Activated CD8-positive, alpha-beta T cell treated with anti-CD3 and anti-CD28 coated beads for 36 hours (primary cell): ENCODE results near the gene PABPN1. TPM values are rescaled to one million over a fixed set of nuclear protein-coding genes. Genes with fewer than 3 reads are reported as not detected.
A peak's percentile ranks its signal among the peaks of the same experiment; 100 is the strongest.

ENCODE experiments used
- ATAC-seq: fragments of 200-7000 bp; cut with Tn5 transposase; one replicate; pipeline ENCODE4 v1.10.0; 2021; ENCODE audit warnings: mild to moderate bottlenecking, moderate library complexity
- CTCF ChIA-PET: fragments of 350-600 bp; sonication (Branson Sonifier 250); formaldehyde crosslinking; loops from one replicate; lab custom pipeline; 2021; ENCODE audit warnings: antibody characterized with exemption; lab: Charles Lee
- POLR2A ChIA-PET: fragments of 350-600 bp; sonication (Branson Sonifier 250); formaldehyde crosslinking; loops from one replicate; lab custom pipeline; 2021; ENCODE audit warnings: antibody characterized with exemption; lab: Charles Lee
- DNase-seq: peaks from one replicate; pipeline ENCODE4 v3.0.0-alpha.2; 2020
- H3K27ac Mint-ChIP-seq: one replicate; pipeline ENCODE4 v1.8.0; 2021; ENCODE audit warnings: mild to moderate bottlenecking, mixed read lengths
- H3K27me3 Mint-ChIP-seq: one replicate; pipeline ENCODE4 v1.8.0; 2021; ENCODE audit warnings: mixed read lengths
- H3K36me3 Mint-ChIP-seq: one replicate; pipeline ENCODE4 v1.8.0; 2021; ENCODE audit warnings: low read depth, mixed read lengths
- H3K4me1 Mint-ChIP-seq: one replicate; pipeline ENCODE4 v1.8.0; 2021; ENCODE audit warnings: low read depth, mixed read lengths
- H3K4me3 Mint-ChIP-seq: one replicate; pipeline ENCODE4 v1.8.0; 2021; ENCODE audit warnings: mild to moderate bottlenecking, moderate library complexity, mixed read lengths
- H3K9me3 Mint-ChIP-seq: one replicate; pipeline ENCODE4 v1.8.0; 2021; ENCODE audit warnings: mixed read lengths
- CTCF ChIP-seq: fragments of 200-600 bp; IDR thresholded peaks from one replicate; pipeline ENCODE4 v1.8.0; 2022; ENCODE audit warnings: antibody characterized with exemption, mild to moderate bottlenecking
- intact Hi-C: fragments of 100-400 bp; cut with micrococcal nuclease; formaldehyde crosslinking; loops from one replicate; pipeline ENCODE4 v1.10.0; 2022
- total RNA-seq, 2 experiments: library from RNA; stranded (reverse); gene quantifications; one replicate each; pipeline ENCODE4 v1.2.3, GENCODE V29; 2021

Gene PABPN1
- total RNA-seq, 2 experiments from 2014 or later: 258 to 260 TPM

GRCh38 chr14:23319746-23320583 is 1.3 kb upstream of the PABPN1 start:
- Mint-ChIP-seq H3K4me1 (peaks cover 20% of the 10 kb centered on the region), H3K27ac (peak overlapping the region; percentile 95), H3K4me3 (peak overlapping the region; percentile 95), H3K9me3 (no peaks in the 10 kb centered on the region), H3K36me3 (peaks cover 30% of the 10 kb centered on the region), H3K27me3 (no peaks in the 10 kb centered on the region)
- POLR2A ChIA-PET: interaction anchor here (0.6 to 7.5 kb wide), 9 partner anchors 10 to 775 kb away, joined by 3 to 139 read pairs (median 6); partner anchors contain the start of genes BCL2L2, HOMEZ and PPP1R3E
- DNase-seq (no peak), ATAC-seq (no peak)
- CTCF ChIA-PET: interaction anchor here (0.7 to 7.4 kb wide), 15 partner anchors 8 to 251 kb away, joined by 3 to 78 read pairs (median 5); partner anchors contain the start of genes CMTM5, HOMEZ and PPP1R3E
- intact Hi-C loops: loop anchor here (2.0 to 5.0 kb wide), 3 partner anchors 19 to 242 kb away; partner anchors contain the start of gene HOMEZ
- no peak for TF ChIP-seq CTCF

DNA sequence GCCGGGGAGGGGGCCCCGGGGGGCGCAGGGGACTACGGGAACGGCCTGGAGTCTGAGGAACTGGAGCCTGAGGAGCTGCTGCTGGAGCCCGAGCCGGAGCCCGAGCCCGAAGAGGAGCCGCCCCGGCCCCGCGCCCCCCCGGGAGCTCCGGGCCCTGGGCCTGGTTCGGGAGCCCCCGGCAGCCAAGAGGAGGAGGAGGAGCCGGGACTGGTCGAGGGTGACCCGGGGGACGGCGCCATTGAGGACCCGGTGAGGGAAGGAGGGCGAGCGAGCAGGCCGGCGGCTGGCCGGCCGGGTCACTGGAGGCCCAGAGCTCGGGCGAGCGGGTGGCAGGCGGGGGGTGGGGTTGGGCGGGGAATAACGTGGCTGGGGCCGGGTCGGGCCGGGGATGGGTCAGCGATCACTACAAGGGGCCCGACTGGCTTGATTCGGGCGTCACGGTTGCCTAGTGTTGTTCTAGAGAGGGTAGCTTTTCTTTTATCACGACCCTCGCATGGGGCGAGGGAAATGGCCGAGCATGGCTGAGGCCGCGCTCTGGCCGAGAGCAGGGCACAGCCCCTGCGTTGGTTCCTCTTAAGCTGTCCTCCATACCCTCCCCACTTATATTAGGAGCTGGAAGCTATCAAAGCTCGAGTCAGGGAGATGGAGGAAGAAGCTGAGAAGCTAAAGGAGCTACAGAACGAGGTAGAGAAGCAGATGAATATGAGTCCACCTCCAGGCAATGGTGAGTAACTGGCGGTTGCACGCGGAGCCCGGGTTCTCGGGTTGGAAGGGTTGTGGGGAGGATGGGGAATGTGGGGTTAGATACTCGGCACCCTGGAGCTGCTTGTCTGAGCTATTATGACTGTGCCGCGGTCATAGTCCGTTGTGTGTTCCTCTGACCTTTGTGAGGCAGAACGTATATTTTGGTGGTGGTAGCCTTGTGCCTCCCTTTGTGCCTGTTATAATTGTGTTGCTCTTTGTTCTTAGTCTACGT is 603 bp downstream of the PABPN1 start:
- peak overlapping the region; percentile 95 for H3K4me3 Mint-ChIP-seq
- H3K27me3 Mint-ChIP-seq: no peaks in the 10 kb centered on the region
- no peaks in the 10 kb centered on the region for H3K9me3 Mint-ChIP-seq
- ATAC-seq (peak; percentile 5), DNase-seq (peak; percentile 81)
- POLR2A ChIA-PET: interaction anchor here (0.6 to 7.5 kb wide), 22 partner anchors 10 to 316 kb away, joined by 3 to 139 read pairs (median 6); partner anchors contain the start of genes ACIN1, BCL2L2, C14orf119 and HOMEZ
- H3K36me3 Mint-ChIP-seq: peaks cover 38% of the 10 kb centered on the region
- peak overlapping the region; percentile 85 for H3K27ac Mint-ChIP-seq
- CTCF ChIA-PET: interaction anchor here (0.7 to 7.4 kb wide), 21 partner anchors 11 to 238 kb away, joined by 3 to 78 read pairs (median 5); partner anchors contain the start of genes CMTM5, HOMEZ and PPP1R3E
- intact Hi-C loops: loop anchor here (2.0 to 5.0 kb wide), 4 partner anchors 21 to 240 kb away; partner anchors contain the start of genes HOMEZ and NGDN
- H3K4me1 Mint-ChIP-seq: peaks cover 24% of the 10 kb centered on the region
- TF ChIP-seq CTCF: no peak

DNA sequence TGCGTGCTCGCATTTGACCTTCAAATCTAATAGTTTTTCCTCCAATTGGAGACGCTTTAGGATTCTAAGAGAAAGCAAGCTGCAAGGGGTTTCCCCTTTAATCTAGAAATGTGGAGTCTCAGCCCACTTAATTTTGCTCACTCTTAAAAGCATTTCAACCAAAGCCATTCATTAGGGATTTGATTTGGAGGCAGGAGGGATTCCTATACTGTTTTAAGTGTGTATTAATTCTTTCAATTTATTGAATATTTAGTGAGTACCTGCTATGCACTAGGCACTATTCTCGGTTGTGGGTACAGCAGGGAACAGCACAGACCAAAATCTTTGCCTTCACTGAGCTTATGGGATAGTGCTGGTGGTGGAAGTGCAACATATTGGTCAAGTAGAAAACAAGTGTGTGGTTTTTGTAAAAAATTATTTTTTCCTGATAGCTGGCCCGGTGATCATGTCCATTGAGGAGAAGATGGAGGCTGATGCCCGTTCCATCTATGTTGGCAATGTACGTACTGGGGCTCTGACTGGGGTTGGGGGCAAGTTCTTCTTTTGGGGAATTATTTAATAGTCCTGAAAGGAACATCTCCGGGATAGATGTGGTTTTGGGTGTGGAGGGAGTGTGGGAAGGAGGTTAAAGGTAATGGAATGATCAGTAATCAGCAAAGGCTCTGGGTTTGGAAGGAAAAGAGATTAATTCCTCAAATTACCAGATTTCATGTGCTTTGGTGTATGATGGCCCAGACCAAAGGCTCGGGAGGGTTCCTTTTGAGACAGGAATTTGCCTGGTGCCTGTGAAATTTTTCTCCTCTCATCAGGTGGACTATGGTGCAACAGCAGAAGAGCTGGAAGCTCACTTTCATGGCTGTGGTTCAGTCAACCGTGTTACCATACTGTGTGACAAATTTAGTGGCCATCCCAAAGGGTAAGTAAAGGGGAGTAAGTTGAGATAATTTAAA is 1.6 kb downstream of the PABPN1 start:
- POLR2A ChIA-PET: interaction anchor here (0.6 to 7.5 kb wide), 16 partner anchors 13 to 244 kb away, joined by 3 to 139 read pairs (median 6); partner anchors contain the start of genes ACIN1, BCL2L2, C14orf119 and HOMEZ
- H3K4me3 Mint-ChIP-seq: peak overlapping the region; percentile 95
- no peak for ATAC-seq

More for the DNA sequence above, 1.6 kb downstream of the PABPN1 start:
- DNase-seq: no peak
- H3K36me3 Mint-ChIP-seq: peaks cover 38% of the 10 kb centered on the region
- H3K27me3 Mint-ChIP-seq: no peaks in the 10 kb centered on the region
- peak overlapping the region; percentile 85 for H3K27ac Mint-ChIP-seq
- intact Hi-C loops: loop anchor here (2.0 to 5.0 kb wide), 3 partner anchors 36 to 239 kb away; partner anchors contain the start of genes HOMEZ and NGDN
- no peaks in the 10 kb centered on the region for H3K9me3 Mint-ChIP-seq
- CTCF ChIA-PET: interaction anchor here (0.9 to 7.4 kb wide), 9 partner anchors 20 to 254 kb away, joined by 3 to 78 read pairs (median 6); partner anchors contain the start of gene PPP1R3E
- H3K4me1 Mint-ChIP-seq: peaks cover 24% of the 10 kb centered on the region
- no peak for TF ChIP-seq CTCF
